Middle frontal gyrus (tissue), 1 donor: ENCODE measurements around the gene MFSD1.
"Not testable (repeated sequence)": the region's sequence is repeated elsewhere in the genome, so short reads cannot be mapped to it uniquely, and the experiment has no call there.

Experiments used
- DNase-seq: peaks from one replicate; pipeline ENCODE4 v3.0.0-alpha.2; 2015; ENCODE audit warnings: low spot score; ENCODE audit errors: extremely low spot score

Gene MFSD1

DNA sequence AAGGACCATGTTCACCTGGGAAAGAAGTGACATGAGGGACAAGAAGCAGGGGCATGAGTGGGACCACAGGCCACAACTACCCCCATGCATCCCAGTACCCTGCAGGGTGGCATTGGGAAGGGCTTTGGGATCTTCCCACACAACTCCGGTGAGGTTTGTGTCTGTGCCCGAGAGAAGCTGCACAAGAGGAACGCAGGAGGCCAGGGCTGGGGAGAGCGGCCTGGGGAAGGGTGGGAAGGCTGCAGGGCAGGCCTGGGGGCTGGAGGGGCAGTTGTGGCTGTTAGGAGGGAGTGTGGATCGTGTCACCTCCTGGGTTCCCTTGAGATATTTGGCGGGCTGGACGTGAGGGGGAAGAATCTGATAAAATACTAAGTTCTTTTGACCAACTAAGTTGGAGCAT, 25.3 kb upstream of the MFSD1 start:
- DNase-seq = no peak

DNA sequence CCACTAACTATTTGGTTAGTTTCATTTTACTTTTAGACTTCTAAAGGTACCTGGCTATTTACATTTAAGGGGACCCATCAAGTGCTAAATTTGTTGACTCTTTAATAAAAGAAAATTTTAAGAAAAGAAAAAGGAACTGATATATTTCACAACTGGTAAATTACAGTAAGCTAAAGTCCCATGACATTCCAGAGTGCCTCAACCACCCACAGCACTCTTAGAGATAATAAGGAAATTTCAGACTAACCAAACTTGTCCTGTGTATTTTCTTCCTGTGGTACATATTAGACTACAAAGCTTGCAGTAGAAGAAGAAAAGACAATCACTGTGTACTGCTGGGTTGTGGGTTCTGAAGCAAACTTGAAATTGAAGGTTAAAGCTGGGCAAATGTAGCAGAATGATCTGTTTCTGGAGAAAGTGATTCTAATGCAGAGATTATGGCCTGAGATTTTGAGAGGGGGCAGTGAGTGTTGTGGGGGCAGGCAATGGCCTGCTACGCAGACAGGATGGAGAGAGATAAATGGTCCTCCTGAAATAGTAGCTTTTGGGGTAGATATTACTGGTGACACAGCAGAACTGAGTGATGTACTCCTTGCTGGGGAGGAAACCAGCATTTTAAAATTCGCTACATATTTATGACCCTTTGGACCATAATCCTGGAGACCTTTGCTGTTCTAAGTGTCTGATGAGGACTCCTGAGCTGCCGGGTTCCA, 24.5 kb upstream of the MFSD1 start:
- DNase-seq = no peak

DNA sequence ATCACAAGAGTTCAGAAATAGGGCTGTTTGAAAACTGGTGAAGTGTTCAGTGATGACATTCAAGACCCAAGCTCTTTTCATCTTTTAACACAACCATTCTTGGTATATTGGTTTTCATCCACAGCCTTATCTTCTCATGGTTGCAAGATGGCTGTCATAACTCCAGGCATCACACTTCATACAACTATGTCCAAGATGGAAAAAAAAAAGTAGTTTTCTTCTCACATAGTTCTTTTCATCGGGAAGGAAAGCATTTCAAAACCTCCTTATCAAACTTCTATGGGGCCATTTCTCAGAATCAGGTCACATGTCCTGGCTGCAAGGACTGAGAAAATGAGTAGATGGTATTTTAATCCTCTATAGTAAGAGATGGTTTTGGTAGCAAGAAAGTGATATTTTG, 21.1 kb upstream of the MFSD1 start:
- no peak for DNase-seq

DNA sequence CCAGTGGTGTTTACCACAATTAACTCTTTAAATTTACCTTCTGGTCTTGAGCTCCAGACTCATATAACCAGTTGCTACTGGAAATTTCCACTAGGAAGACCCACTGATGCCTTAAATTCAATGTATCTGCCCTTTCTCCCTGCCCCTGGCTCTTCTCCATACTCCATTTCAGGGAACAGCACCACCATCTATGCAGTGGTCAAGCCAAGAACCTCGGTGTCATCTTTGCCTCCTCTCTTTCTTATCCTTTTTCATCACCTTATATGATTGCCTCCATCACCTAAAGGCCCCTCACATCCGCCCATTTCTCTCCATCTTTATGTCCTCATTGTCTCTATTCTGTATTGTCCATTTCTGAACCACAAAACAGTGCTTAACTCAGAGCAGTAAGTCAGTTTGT, 20.7 kb upstream of the MFSD1 start:
- DNase-seq = no peak

DNA sequence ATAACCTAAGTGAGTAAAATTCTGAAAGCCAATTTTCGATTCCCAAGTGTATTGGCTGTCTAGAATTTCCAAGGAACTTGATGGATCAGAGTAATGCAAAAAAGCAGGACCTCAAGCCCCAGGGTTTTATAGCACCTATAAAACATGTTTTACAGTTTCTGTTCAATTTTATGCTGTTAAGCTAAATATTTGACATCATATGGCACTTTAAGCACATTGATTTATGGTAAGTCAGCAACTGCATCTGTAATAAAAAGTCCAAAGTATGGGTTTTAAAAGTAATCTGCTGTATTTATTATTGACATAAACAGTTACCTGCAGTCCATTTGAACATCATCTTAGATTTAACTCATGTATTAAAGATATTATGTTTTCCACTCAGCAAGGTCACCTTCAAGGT, 20.0 kb upstream of the MFSD1 start:
- DNase-seq = no peak

DNA sequence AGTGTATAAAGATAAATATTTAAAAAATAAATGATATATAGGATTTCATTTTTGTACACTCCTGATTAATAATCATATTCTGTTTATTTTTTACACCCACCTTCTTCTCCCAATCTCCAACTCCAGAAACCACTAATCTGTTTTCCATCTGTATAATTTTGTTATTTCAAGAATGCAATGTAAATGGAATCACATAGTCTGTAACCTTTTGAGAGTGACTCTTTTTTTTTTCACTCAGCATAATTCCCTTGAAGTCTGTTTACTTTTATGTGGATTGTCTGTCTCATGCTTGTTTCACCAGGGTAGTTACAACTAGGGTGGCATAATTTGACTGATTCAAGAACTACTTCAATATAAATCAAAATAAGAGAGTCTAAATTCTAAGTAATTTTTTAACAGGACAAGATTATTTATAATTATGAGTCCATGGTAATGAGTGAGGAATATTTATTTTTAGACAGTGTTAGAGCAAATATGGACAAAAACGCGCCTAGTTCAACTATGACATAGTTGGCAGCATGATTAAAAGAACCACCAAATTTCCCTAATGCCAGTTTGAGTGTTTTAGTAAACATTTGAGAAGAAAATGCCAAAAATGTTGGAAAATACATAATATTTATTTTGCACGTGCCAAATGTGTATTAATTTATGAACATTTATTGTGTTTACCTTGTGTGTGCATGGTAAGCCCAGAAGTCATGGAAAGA, 19.4 kb upstream of the MFSD1 start:
- DNase-seq = no peak

DNA sequence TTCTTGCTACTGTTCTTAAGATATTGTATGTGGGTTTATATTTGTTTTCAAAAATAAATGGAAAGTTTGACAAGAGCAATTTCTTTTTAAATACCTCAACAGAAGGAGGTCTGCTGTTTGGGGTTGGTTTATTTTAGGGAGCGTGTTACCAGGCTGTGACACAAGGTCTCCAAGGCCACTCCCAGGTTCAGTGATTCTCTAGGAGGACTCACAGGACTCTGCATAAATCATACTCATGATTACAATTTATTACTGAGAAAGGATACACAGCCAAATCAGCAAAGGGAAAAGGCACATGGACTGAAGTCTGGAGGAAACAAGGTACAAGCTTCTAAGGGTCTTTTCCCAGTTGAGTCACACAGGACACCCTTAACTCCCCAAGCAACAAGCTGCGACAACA, 18.8 kb upstream of the MFSD1 start:
- no peak for DNase-seq

DNA sequence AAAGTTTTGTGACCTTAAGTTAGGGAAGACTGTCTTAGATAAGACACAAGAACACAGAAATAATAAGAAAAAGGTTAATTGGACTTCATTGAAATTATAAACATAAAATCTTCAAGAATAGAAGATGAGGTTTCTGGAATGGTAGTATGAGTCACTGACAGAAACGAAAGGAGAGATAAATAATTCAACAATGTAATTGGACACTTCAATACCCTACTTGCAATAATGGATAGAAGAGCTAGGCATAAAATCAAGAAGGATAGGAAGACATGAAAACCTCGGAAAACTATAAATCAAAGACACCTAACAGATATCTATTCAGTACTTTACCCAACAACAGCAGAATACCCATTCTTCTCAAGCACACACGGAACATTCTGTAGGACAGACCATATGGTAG, 15.9 kb upstream of the MFSD1 start:
- no peak for DNase-seq

DNA sequence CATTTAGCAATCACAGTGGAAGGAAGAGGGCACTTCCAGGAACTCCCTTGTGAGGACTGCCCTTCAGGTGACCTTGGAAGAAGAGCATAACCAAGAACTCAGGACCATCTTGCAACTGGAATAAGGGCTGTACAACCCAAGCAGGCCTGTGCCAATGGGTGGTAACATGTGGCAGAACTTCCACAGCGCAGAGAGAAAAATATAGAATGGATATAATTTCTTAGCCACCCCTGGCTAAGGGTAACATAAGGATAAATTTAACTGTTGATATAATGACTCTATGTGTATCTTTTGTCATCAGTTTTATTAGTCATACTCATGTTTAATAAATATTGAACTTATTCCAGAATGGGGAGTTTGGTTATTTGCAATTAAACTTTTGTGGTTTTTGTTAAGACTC, 13.4 kb upstream of the MFSD1 start:
- no peak for DNase-seq

DNA sequence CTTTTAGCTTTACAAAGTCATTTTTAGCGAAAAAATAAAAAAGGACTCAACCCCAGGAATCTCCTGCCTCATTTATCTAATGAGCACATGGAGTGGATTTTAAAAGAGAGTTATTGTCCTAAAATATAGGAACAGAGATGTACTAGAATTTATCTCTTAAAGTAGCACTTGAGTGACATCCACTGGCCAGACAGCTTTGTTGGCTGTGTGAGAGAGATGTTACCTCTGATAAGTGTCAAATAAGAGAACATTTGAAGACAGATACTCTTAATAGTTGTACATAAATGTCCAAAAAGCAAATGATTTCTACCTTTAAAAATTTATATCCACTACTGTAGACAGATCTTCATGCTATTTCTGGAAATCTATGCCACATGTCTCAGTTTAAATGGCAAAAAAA, 12.3 kb upstream of the MFSD1 start:
- no peak for DNase-seq

DNA sequence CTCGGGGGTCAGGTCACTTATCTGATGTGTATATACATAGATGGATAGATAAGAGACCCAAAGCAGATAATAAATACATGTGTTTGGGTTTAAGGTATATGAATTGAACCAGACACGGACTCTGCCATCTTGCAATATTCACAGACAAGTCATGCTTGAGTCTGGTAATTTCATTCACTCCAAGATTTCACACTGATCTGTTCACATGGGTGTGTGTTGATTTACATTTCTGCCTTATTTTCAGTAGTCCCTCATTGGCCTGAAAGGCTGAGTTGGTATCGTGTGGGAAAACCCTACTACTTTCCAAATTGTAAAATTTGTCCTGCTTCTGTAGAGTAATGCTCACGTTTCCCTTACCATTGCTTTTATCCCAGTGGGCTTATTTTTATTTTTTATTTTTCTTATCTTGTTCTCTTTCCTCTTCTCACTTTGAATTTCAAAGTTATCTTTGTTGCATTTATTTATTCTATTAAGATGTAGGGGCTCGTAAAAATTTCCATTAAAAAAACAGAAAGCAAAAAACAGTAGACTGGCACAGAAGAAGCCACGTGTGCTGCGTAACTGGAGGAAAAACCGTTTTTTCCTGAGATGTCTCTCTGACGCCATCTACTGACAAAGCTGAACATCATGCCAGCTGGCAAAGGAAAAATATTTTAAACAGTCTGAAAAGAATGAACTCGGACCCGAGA, 10.8 kb upstream of the MFSD1 start:
- DNase-seq = peak; percentile 50

DNA sequence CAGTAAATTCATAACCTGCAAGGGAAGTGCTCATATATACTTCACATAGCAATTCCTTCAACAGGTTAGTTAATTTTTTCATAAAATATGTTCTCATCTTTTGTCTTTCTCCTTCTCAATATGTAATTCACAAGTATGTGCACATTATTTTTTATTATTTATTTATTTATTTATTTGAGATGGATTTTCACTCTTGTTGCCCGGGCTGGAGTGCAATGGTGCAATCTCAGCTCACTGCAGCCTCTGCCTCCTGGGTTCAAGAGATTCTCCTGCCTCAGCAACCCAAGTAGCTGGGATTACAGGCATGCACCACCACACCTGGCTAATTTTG, 10.3 kb upstream of the MFSD1 start:
- not testable (repeated sequence) for DNase-seq

DNA sequence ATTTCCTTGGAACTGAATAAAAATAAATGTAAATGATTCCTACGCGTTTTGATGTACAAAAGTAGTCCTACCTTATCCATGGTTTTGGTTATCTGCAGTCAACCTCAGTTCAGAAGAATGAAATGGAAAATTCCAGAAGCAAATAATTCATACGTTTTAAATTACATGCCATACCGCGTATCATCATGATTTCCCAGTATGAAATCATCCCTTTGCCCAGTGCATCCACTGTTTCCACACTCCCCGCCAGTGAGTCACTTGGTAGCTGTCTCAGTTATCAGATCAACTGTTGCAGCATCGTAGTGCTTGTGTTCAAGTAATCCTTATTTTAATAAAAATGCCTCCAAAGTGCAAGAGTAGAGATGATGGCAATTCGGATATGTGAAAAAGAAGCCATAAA, 9.1 kb upstream of the MFSD1 start:
- DNase-seq = no peak

DNA sequence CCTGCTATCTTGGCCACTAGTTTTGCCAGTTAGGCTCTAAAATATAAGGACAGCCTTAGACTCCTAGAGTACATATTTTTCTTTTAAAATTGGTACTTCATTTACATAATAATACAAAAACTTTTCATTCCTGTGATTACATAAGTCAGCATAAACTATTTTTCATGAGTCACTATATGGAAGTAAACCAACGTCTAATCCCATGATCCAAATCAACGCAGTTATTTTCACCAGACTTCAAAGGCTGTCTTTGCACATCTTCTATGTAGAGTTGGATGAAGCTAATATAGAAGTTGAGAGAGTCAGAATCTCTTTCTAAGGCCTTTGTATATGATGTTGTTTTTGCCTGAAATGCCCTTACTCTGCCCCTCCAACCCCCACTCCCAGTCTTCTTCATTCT, 7.6 kb upstream of the MFSD1 start:
- no peak for DNase-seq

DNA sequence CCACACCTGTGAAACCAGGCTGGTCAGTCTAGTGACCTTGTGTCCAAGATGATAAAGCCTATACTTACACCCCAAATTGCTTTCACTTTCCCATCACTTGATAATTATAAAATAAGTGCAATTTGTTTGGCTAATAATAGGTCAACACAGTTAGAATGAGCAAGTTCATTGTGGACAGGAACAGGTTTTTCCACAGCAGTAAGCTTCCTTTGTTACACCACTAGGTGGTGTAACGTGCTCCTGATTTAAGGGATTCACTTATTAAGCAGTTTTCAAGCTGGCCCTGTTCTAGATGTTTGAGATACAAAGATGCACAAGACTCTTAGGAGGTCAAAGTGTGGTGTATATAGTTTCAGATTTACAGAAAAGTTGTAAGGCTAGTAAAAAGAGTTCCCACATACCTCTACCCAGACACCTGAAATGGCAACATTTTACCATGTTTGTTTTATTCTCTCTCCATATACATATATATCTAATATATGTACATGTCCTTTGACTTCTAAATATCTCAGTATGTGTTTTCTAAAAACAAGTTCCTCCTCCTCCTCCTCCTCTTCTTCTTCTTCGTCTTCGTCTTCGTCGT, 6.8 kb upstream of the MFSD1 start:
- no peak for DNase-seq

DNA sequence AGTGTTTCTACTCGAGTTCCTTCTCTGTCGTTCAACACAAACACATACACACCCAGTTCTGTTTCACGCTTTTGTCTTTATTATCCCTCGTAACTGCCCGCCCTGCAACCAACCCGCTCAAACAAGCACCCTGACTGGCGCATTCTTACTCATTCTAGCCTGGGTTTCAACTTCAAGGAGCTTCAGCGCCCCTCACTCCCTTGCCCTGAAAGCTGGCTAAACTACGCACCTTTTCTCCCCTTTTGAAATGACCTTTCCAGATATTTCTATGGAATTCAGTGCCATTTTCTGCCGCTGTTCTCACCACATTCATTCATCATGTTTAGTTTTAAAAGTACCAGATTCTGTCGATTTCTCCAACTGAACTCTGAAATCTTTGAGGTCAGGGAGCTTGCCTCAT, 653 bp upstream of the MFSD1 start:
- no peak for DNase-seq

DNA sequence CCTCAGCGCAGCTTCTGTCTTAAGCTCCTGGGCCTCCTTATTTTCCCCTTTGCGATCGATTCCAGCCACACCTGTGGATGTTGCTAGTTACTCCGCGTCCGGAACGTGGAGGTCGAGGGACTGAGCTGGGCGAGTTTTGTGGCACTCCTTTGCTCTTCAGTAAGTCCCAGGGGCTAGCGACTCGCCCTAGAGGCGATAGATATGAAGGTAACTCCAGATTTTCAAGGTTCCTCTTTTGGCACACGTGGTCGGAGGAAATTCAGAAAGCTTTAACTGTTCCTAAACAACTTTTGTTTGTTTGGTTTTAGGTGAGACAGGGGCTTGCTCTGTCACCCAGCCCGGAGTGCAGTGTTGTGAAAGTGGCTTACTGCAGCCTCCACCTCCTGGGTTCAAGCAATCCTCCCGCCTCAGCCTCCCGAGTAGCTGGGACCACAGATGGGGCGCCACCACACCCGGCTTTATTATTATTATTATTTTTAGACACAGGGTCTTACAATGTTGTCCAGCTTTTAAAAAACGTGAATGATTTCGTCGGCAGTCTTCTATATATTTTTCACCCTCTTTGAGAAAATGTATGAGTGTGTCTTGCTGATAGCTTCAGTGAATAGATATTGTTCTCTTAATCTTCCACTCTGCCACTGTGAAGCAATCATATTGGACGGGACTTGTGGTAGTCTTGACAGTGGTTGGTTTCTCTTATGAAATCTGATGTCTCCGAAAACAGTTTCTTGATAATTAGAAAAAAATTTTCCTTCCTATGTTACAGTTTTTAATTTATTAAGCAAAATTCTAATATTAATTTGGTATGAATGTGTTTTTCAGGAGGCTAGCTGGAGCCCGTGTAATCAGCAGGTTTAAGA, 785 bp downstream of the MFSD1 start:
- no peak for DNase-seq

DNA sequence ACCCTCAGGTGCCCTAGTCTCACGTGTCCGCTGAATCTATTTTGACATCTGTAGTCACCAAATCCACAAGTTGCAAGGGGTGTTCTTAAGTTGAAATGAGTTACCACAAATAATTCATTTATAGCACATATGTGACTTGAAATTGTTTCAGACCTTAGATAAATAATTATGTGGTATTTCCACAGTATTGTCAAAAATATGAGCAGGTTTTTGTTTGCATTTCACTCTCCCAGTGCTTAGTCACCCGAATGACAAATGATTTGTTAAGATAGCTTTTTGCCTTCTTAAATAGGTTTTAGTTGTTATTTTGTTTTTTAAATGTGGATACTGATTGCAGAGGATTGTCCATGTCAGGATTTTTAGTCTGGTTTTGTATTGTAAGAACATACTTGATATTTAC, 2.6 kb downstream of the MFSD1 start:
- no peak for DNase-seq

DNA sequence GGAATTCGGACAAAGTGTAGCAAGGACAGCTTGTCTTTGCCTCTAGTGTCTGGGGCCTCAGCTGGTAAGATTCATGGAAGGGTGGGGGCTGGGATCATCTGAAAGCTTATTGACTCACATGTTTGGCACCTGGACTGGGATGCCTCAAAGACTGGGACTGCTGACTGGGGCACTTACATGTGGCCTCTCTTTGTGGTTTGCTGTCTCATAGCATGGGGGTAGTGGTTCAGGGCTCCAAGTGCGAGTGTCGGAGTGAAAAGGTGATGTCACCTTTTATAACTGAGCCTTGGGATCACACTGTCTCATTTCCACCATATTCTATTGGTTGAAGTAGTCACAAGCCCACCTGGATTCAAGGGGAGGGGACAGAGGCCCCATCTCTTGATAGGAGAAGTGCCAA, 6.8 kb downstream of the MFSD1 start:
- DNase-seq = no peak

DNA sequence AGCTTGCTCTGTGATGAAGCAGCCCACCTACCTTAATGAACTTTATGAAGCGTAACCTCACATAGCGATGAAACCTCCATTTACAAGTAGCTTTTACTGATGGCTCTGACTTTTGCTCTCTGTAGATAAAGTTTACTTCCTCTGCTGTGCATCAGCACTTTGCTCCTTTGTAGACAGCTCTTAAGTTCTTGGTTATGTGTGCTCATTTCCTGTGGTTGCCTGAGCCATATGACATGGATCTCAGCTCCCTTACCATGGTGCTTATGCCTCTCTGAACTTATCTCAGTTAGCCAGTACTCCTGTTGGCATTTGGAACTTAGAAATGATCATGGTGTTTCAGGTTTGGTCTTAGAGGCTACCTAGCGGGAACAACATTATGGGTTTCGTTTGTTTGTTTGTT, 7.8 kb downstream of the MFSD1 start:
- DNase-seq = no peak
